ENCODE measurements around the gene CCNJL. TPM values are rescaled to one million over a fixed set of nuclear protein-coding genes. Genes with fewer than 3 reads are reported as not detected.

Gene CCNJL
- total RNA-seq, 1 experiment from 2014 or later: 7.0 TPM

GRCh38 chr5:160229190-160229742 lies 83.1 kb downstream of the CCNJL start, which contains the start of gene FABP6:
Gene FABP6, plus strand, starts transcription at chr5:160229506. Its CDS starts 52 bp downstream, at chr5:160229558.
- DNase-seq (ENCODE audit: low read depth): no peak

GRCh38 chr5:160227012-160227411 lies 85.4 kb downstream of the CCNJL start:
- no peak for DNase-seq (ENCODE audit: low read depth)

- DNase-seq (ENCODE audit: low read depth): no peak
Observed at GRCh38 chr5:160221082-160221481, 91.3 kb downstream of the CCNJL start.

- no peak for DNase-seq (ENCODE audit: low read depth)
Observed at GRCh38 chr5:160219356-160219755, 93.0 kb downstream of the CCNJL start.

GRCh38 chr5:160213537-160213936 lies 98.8 kb downstream of the CCNJL start:
- peak; percentile 65 for DNase-seq (ENCODE audit: low read depth)

- no peak for DNase-seq (ENCODE audit: low read depth)
Observed at GRCh38 chr5:160211352-160211751, 101.0 kb downstream of the CCNJL start.

- no peak for DNase-seq (ENCODE audit: low read depth)
Observed at GRCh38 chr5:160210606-160211005, 101.8 kb downstream of the CCNJL start.

- no peak for DNase-seq (ENCODE audit: low read depth)
Observed at GRCh38 chr5:160209917-160210316, 102.4 kb downstream of the CCNJL start.

- DNase-seq (ENCODE audit: low read depth): no peak
Observed at GRCh38 chr5:160207061-160207460, 105.3 kb downstream of the CCNJL start.

Other genes starting within 250 kb of the CCNJL start
- gene PWWP2A, start 193.1 kb downstream of the CCNJL start, total RNA-seq (2014; rRNA removed; shearing (Covaris generic)): 21.5 and 37.7 TPM in 2 replicates
- gene FABP6, start 83.1 kb downstream of the CCNJL start, total RNA-seq (2014; rRNA removed; shearing (Covaris generic)): 5.7 and 10.7 TPM in 2 replicates
- 2.8 and 3.0 TPM in 2 replicates for gene C1QTNF2, start 58.1 kb upstream of the CCNJL start, total RNA-seq (2014; rRNA removed; shearing (Covaris generic))
- gene FAM200C, start 87.5 kb upstream of the CCNJL start, total RNA-seq (2014; rRNA removed; shearing (Covaris generic)): 8.5 and 10.3 TPM in 2 replicates
- 62.4 and 64.4 TPM in 2 replicates for gene SLU7, start 106.5 kb upstream of the CCNJL start, total RNA-seq (2014; rRNA removed; shearing (Covaris generic))
- 497 and 636 TPM in 2 replicates for gene PTTG1, start 109.3 kb upstream of the CCNJL start, total RNA-seq (2014; rRNA removed; shearing (Covaris generic))